ENCODE measurements around the gene SORD. TPM values are rescaled to one million over a fixed set of nuclear protein-coding genes. Genes with fewer than 3 reads are reported as not detected.
"Not testable (repeated sequence)": the region's sequence is repeated elsewhere in the genome, so short reads cannot be mapped to it uniquely, and the experiment has no call there.

Gene SORD
- total and polyA plus RNA-seq, 7 experiments from 2014 or later = 2.7 to 7.8 (median 6.5) TPM

DNA sequence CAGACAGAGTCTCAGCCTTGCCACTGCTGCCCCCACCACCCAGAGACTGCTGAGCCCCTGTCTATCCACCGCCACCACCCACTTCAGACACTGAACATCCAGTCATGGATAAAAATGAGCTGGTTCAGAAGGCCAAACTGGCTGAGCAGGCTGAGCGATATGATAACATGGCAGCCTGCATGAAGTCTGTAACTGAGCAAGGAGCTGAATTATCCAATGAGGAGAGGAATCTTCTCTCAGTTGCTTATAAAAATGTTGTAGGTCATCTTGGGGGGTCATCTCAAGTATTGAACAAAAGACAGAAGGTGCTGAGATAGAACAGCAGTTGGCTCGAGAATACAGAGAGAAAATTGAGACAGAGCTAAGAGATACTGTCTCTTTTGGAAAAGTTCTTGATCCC, 29.7 kb downstream of the SORD start:
- H3K27me3 Mint-ChIP-seq; H3K4me1 ChIP-seq (ENCODE audit: control insufficient read depth in 2 of 2, insufficient read depth in 2 of 2, low read length in 2 of 2); H3K36me3 ChIP-seq (ENCODE audit: control insufficient read depth in 2 of 3, insufficient read depth in 3 of 3, low read length in 3 of 3); H3K9me3 ChIP-seq (ENCODE audit: control insufficient read depth in 2 of 3, low read length in 3 of 3); H3K4me1 Mint-ChIP-seq; H3K27me3 ChIP-seq (ENCODE audit: control insufficient read depth in 2 of 2, insufficient read depth in 2 of 2, low read length in 2 of 2); H3K4me3 Mint-ChIP-seq; intact Hi-C loops (cut with micrococcal nuclease); H3K27ac ChIP-seq (ENCODE audit: low read depth, low read length); POLR2A ChIA-PET; ATAC-seq; DNase-seq; H3K4me3 ChIP-seq (ENCODE audit: low read length); H3K27ac Mint-ChIP-seq; CTCF ChIA-PET: not testable (repeated sequence)
- Mint-ChIP-seq H3K36me3 (peaks cover 0 to 54% (median 48%) of the 10 kb centered on the region in 5 donors), H3K9me3 (peaks cover 0 to 44% (median 7%) of the 10 kb centered on the region in 11 donors)

DNA sequence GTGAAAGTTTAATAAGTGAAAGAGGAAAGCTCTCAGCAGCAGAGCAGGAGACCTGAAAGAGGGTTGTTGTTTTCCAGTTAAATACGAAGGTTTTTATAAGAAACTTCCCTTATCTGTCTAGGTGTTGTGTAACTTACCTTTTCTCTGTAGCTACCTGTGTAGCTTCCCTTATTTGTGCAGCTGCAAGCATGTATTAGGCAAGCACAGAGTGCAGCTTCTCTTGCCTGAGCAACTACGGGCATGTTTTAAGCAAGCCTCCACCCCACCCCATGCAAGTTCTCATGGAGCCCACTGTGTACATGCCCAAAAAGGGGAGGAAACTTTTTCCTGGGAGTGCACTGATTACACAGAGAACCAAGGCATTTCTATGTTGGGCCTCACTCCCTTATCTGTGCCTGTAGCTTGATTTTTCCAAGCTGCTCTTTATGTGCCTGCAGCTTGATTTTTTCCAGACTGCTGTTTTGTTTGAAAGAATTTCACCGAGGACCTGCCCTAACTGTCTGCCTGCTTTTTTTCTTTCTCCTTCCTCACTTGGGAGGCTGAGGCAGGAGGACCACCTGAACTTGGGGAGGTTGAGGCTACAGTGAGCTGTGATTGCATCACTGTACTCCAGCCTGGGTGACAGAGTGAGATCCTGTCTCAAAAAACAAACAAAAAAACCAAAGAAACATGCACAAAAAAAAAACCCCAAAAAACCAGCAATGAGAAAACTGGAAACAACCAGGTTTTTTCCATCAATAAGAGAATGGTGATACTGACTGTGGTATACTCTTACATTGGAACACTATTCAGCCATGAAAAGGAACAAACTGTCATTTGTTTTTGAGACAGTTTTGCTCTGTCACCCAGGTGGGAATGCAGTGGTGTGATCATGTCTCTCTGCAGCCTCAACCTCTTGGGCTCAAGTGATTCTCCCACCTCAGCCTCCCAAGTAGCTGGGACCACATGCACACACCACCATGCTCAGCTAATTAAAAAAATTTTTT, 36.0 kb downstream of the SORD start:
- intact Hi-C loops (cut with micrococcal nuclease); POLR2A ChIA-PET; H3K9me3 ChIP-seq (ENCODE audit: control insufficient read depth in 2 of 3, low read length in 3 of 3); H3K36me3 ChIP-seq (ENCODE audit: control insufficient read depth in 2 of 3, insufficient read depth in 3 of 3, low read length in 3 of 3); DNase-seq; H3K27ac Mint-ChIP-seq; H3K4me1 ChIP-seq (ENCODE audit: control insufficient read depth in 2 of 2, insufficient read depth in 2 of 2, low read length in 2 of 2); H3K27me3 ChIP-seq (ENCODE audit: control insufficient read depth in 2 of 2, insufficient read depth in 2 of 2, low read length in 2 of 2); H3K27ac ChIP-seq (ENCODE audit: low read depth, low read length); CTCF ChIA-PET; H3K4me3 Mint-ChIP-seq; H3K4me3 ChIP-seq (ENCODE audit: low read length); H3K27me3 Mint-ChIP-seq: not testable (repeated sequence)
- peaks cover 9 to 30% (median 17%) of the 10 kb centered on the region in 5 donors for H3K36me3 Mint-ChIP-seq
- peak; percentile 44 for ATAC-seq
- peaks cover 0 to 13% (median 4%) of the 10 kb centered on the region in 11 donors for H3K9me3 Mint-ChIP-seq
- peaks cover 0 to 15% (median 0%) of the 10 kb centered on the region in 7 donors for H3K4me1 Mint-ChIP-seq

DNA sequence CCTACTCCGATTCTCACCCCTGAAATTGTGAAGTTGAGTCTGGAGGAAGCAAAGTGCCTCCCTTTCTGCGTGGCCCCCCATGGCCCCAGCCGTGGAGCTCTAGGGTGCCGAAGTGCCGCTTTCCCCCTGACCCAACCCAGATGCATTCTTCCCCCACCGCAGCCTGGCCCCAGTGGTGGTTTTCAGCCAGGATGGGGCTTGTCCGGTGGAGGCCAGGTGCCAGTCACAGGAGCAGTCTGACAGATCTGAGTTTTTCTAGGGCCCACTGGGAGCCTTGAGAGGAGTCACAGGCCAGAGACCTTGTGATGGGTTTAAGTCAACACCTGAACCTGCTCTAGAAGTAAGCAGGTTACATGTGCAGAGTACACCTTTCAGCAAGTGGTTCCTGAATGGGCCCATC, 39.3 kb downstream of the SORD start:
- H3K4me3 ChIP-seq (ENCODE audit: low read length); H3K27ac Mint-ChIP-seq; POLR2A ChIA-PET; intact Hi-C loops (cut with micrococcal nuclease); H3K27ac ChIP-seq (ENCODE audit: low read depth, low read length); H3K27me3 ChIP-seq (ENCODE audit: control insufficient read depth in 2 of 2, insufficient read depth in 2 of 2, low read length in 2 of 2); H3K27me3 Mint-ChIP-seq; H3K4me1 ChIP-seq (ENCODE audit: control insufficient read depth in 2 of 2, insufficient read depth in 2 of 2, low read length in 2 of 2); H3K36me3 ChIP-seq (ENCODE audit: control insufficient read depth in 2 of 3, insufficient read depth in 3 of 3, low read length in 3 of 3); H3K9me3 ChIP-seq (ENCODE audit: control insufficient read depth in 2 of 3, low read length in 3 of 3); H3K4me3 Mint-ChIP-seq; ATAC-seq; CTCF ChIA-PET; DNase-seq: not testable (repeated sequence)
- peaks cover 9 to 41% (median 17%) of the 10 kb centered on the region in 5 donors for H3K36me3 Mint-ChIP-seq
- peaks cover 0 to 13% (median 4%) of the 10 kb centered on the region in 11 donors for H3K9me3 Mint-ChIP-seq
- H3K4me1 Mint-ChIP-seq = peaks cover 0 to 20% (median 0%) of the 10 kb centered on the region in 7 donors

DNA sequence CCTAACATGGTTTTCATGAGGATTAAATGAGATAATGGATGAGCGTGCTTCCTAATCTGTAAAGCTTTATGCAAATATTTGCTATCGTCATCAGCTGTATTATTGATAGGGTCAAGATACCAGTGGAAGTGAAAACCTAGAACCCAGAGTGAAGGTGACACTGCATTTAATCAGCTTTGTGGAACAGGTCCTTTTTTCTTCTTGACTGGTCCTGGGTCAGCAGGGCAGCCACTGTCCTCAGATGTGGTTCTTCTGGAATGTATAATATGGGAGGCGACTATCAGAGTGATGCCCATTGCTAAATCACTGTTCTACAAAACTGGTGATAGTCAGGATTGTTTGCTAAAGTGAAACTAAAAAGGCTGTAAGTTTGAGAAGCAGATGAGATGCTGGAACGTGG, 41.4 kb downstream of the SORD start:
- no peak overlapping the region for H3K27ac ChIP-seq (ENCODE audit: low read depth, low read length)
- H3K9me3 ChIP-seq (ENCODE audit: control insufficient read depth in 2 of 3, low read length in 3 of 3) = no peaks in the 10 kb centered on the region
- CTCF ChIA-PET = no interaction called here
- Mint-ChIP-seq H3K4me1 (peaks cover 0 to 21% (median 0%) of the 10 kb centered on the region in 7 donors), H3K27ac (peak overlapping the region in 1 of 9 donors; percentile 55), H3K27me3 (no peaks in the 10 kb centered on the region), H3K9me3 (peaks cover 0 to 4% (median 0%) of the 10 kb centered on the region in 11 donors), H3K36me3 (peaks cover 4 to 42% (median 13%) of the 10 kb centered on the region in 5 donors), H3K4me3 (no peak overlapping the region)
- ATAC-seq = no peak
- intact Hi-C loops (cut with micrococcal nuclease) = no loop called here
- no peaks in the 10 kb centered on the region for H3K4me1 ChIP-seq (ENCODE audit: control insufficient read depth in 2 of 2, insufficient read depth in 2 of 2, low read length in 2 of 2)
- POLR2A ChIA-PET = no interaction called here
- no peak for DNase-seq
- no peaks in the 10 kb centered on the region for H3K27me3 ChIP-seq (ENCODE audit: control insufficient read depth in 2 of 2, insufficient read depth in 2 of 2, low read length in 2 of 2)
- no peak overlapping the region for H3K4me3 ChIP-seq (ENCODE audit: low read length)
- no peaks in the 10 kb centered on the region for H3K36me3 ChIP-seq (ENCODE audit: control insufficient read depth in 2 of 3, insufficient read depth in 3 of 3, low read length in 3 of 3)

DNA sequence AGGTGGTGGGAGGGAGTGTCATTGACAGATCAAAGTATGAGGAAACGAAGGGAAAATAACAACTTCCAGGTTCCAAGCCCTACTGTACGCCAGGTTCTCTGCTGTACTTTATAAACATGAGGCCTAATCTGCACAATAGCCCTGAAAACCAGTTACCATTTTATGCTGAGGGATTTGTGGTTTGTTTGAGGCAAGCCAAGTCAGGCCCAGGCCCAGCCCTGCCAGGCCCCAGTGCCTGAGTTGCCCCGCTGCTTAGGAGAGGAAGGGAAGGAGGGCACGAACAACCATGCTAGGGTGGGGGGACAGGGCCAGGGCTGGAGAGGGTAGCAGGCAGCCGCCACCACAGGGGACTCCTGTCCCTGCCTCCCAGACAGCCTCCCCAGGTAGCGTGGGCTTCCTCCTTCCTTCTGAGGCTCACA, 47.0 kb downstream of the SORD start:
- H3K27me3 ChIP-seq (ENCODE audit: control insufficient read depth in 2 of 2, insufficient read depth in 2 of 2, low read length in 2 of 2); H3K36me3 ChIP-seq (ENCODE audit: control insufficient read depth in 2 of 3, insufficient read depth in 3 of 3, low read length in 3 of 3); CTCF ChIA-PET; H3K4me3 ChIP-seq (ENCODE audit: low read length); ATAC-seq; DNase-seq; H3K4me1 ChIP-seq (ENCODE audit: control insufficient read depth in 2 of 2, insufficient read depth in 2 of 2, low read length in 2 of 2); H3K27me3 Mint-ChIP-seq; H3K4me1 Mint-ChIP-seq; intact Hi-C loops (cut with micrococcal nuclease); H3K9me3 Mint-ChIP-seq; H3K9me3 ChIP-seq (ENCODE audit: control insufficient read depth in 2 of 3, low read length in 3 of 3); H3K4me3 Mint-ChIP-seq; POLR2A ChIA-PET; H3K27ac ChIP-seq (ENCODE audit: low read depth, low read length): not testable (repeated sequence)
- Mint-ChIP-seq H3K36me3 (peaks cover 0 to 26% (median 6%) of the 10 kb centered on the region in 5 donors), H3K27ac (peak overlapping the region in 1 of 9 donors; percentile 10)

DNA sequence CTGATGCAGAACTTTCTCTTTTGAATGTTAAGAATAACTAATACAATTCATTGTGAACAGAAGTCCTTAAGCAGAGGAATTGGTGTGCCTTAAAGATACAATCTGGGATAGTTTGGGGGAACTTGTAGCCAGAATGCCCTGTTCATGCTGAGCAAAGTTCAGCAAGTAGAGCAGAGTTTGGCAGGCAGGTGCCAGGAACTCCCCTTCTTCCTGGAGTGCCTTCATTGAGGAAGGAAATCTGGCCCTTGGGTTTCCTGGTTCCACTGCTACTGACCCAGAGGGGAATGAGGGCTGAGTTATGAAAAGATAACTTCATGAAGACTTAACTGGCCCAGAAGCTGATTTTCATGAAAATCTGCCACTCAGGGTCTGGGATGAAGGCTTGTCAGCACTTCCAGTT, 50.6 kb downstream of the SORD start:
- H3K9me3 Mint-ChIP-seq; H3K27me3 ChIP-seq (ENCODE audit: control insufficient read depth in 2 of 2, insufficient read depth in 2 of 2, low read length in 2 of 2); H3K36me3 Mint-ChIP-seq; ATAC-seq; CTCF ChIA-PET; DNase-seq; H3K36me3 ChIP-seq (ENCODE audit: control insufficient read depth in 2 of 3, insufficient read depth in 3 of 3, low read length in 3 of 3); H3K4me1 ChIP-seq (ENCODE audit: control insufficient read depth in 2 of 2, insufficient read depth in 2 of 2, low read length in 2 of 2); H3K4me3 ChIP-seq (ENCODE audit: low read length); H3K9me3 ChIP-seq (ENCODE audit: control insufficient read depth in 2 of 3, low read length in 3 of 3); H3K4me1 Mint-ChIP-seq; H3K4me3 Mint-ChIP-seq; H3K27me3 Mint-ChIP-seq; intact Hi-C loops (cut with micrococcal nuclease); POLR2A ChIA-PET; H3K27ac ChIP-seq (ENCODE audit: low read depth, low read length): not testable (repeated sequence)
- H3K27ac Mint-ChIP-seq = peak overlapping the region in 1 of 9 donors; percentile 41
